AG09319 (cell line): ENCODE results near the gene SPSB1.
A peak's percentile ranks its signal among the peaks of the same experiment; 100 is the strongest.

ENCODE experiments used
- DNase-seq: peaks from one replicate; pipeline ENCODE4 v3.0.0-alpha.2; 2010; ENCODE audit warnings: low read depth; ENCODE audit errors: extremely low read depth
- TF ChIP-seq, protein P1 (sequence below): IDR thresholded peaks from 2 replicates; pipeline ENCODE4 v1.5.1; 2011; ENCODE audit warnings: low read depth, mild to moderate bottlenecking, inconsistent platforms, low read length, moderate library complexity

The SPSB1 gene

DNA sequence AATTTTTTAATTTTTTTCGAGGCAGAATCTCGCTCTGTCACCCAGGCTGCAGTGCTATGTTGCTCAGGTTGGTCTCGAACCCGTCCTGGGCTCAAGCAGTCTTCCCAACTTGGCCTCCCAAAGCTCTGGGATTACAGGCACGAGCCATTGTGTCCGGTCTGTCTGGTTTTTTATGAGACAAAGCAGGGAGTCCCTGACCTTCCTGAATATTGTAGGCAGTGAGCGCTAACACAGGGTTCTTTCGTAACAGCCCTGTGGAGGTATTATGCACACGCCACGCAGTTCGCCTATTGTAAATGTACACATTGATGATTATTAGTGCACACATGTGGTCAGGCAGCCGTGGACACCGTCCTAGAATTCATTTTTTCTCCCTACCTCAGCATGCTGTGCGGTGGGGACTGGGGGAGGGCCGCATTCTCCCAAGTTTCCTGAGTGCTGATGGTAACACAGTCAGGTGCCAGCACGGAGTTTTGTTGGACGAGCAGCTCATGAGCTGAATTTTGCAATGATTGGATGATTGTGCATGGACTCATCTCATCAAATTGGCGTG is 19.6 kb downstream of the SPSB1 start:
- TF ChIP-seq, protein P1, sequence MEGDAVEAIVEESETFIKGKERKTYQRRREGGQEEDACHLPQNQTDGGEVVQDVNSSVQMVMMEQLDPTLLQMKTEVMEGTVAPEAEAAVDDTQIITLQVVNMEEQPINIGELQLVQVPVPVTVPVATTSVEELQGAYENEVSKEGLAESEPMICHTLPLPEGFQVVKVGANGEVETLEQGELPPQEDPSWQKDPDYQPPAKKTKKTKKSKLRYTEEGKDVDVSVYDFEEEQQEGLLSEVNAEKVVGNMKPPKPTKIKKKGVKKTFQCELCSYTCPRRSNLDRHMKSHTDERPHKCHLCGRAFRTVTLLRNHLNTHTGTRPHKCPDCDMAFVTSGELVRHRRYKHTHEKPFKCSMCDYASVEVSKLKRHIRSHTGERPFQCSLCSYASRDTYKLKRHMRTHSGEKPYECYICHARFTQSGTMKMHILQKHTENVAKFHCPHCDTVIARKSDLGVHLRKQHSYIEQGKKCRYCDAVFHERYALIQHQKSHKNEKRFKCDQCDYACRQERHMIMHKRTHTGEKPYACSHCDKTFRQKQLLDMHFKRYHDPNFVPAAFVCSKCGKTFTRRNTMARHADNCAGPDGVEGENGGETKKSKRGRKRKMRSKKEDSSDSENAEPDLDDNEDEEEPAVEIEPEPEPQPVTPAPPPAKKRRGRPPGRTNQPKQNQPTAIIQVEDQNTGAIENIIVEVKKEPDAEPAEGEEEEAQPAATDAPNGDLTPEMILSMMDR = no peak
- DNase-seq = no peak

DNA sequence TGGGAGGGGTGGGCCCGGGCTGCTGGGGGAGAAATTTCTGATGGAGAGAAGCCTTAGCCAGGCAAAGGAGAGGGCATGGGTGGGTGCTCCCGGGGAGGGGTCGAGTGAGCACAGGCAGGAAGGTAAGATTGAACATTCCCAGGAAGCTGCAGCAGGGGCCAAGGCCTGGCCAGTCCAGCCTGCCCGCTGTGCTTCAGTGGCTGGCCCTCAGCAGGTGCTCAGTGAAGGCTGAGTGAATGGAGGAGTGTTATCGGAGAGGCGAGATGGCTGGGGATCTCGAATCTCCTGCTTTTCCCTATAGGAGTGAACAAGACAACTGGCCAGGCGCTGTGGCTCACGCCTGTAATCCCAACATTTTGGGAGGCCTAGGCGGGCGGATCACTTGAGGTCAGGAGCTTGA is 20.9 kb downstream of the SPSB1 start:
- no peak for DNase-seq
- TF ChIP-seq, protein P1 = no peak

DNA sequence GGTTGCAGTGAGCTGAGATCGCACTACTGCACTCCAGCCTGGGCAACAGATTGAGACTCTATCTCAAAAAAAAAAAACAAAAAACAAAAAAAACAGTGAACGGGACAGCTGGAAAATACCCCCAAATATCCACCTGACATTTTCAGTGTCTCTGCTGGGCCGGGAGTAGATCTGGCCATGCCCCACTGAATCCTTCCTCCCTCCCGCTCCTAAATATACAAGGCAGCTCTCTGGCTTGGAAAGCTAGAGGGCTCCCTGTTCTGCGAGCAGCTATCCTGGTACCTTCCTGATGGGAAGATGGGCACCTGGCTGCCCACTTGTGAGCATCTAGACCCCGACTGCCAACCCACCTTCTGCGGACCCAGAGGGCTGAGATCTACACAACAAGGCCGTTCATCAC is 21.4 kb downstream of the SPSB1 start:
- TF ChIP-seq, protein P1 = no peak
- DNase-seq = no peak

DNA sequence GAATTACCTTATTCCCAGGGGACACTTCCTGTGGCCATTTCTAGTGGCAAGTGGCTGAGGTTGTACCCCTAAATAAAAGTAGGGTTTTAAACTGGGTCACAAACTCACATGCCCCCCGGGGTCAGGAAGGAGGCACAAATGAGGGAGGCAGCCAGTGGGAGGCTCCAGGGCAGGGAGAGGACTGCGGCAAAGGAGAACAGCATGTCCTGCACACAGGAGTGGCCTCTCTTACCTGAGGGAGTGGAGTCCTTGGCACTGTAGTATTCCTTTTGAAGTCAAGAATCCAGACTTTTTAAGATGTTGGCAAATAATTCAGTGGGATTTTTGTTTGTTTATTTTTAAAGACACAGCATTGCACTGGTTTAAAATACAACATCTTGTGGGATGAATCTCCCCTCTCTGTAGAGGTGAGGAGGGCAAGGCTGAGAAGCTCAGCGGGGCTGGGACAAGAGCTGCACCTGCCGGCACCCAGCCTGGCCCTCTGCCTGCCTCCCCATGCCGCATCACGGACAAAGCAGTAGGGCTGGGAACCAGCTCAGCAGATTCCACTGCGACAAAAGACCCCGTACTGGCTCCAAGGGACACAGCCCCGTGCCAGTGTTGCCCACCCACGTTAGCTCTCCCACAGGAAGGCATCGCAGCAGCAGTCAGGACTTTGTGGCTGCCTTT is 22.2 kb downstream of the SPSB1 start:
- DNase-seq = no peak
- TF ChIP-seq, protein P1 = no peak

DNA sequence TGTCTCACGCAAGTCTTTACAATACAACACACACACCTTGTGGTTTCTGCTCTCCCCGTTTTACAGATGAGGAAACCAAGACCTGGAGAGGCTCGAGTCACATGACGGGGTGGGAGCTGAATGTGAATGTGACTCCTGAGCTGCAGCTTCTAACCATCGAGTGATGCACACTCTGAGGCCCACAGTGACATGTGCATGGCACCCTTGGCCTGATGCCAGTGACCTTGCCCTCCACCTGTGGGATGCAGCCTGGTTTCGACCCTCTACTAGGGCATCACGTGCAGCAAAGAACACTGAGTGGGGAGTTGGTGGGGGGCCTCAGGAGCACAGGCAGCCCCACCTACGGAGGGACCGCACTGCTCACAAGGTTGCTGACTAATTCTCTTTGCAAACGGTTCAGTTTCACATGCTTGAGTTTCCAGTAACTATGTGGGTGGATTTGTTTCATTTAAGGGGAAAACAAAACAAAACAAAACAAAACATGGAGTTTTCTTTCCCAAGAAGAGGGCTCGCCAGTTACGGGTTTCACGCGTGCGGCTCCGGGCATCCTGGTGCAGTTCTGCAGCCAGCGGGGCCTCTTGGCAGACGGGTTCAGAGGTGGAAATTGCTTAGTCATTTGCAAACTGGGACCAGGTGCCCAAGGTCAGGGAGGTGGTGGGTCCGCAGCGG is 22.9 kb downstream of the SPSB1 start:
- TF ChIP-seq, protein P1 = no peak
- peak; percentile 74 for DNase-seq

DNA sequence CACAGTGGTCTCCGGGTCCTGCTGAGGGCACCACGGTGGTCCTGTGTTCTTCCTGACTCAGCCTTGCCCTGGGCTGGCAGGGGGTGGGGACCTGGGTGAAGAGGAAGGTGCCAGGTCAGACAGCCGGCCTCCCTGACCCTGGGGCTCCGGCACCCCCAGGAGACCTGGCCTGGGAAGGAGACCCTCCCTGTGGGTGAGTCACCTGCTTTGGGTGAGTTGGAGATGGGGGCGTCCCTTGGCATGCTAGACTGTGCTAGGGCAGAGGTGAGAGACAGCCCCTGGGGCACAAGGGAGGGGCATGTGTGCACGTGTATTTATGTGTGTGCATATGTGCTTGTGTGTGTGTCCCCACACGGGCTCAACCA is 23.4 kb downstream of the SPSB1 start:
- TF ChIP-seq, protein P1 = no peak
- DNase-seq = no peak

DNA sequence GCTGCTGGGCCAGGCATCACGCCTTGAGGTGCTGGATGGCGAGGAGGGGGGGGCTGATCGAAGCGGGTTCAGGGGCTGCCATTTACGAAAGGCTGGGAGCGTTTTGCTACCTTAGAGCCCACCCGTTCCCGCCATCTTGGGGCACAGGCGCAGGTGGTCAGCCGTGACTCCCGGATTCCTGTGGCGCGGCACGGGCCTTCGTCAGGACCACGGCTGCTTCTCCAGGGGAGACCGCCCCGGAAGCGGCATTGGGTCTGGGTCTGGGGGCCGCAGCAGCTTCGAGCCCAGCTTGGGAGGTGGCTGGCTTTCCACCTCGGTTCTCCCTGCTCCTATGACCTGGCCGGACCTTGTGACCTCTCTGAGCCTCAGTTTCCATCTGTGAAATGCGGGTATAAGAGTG is 23.8 kb downstream of the SPSB1 start:
- TF ChIP-seq, protein P1 = no peak
- DNase-seq = no peak
